Measurements from ENCODE around the gene LTBP1.

Gene LTBP1

GRCh38 chr2:33115728-33116127, 169.0 kb downstream of the LTBP1 start:
- no peaks in the 10 kb centered on the region for H4K20me1 ChIP-seq (ENCODE audit: control insufficient read depth, insufficient read depth, low read depth, low read length)
- H3K79me2 ChIP-seq (ENCODE audit: control insufficient read depth, low read length): no peaks in the 10 kb centered on the region
- H3K4me1 ChIP-seq (ENCODE audit: control insufficient read depth, low read length): no peaks in the 10 kb centered on the region
- H3K27me3 ChIP-seq (ENCODE audit: control insufficient read depth, low read length): no peaks in the 10 kb centered on the region
- H3K9me3 ChIP-seq (ENCODE audit: control insufficient read depth, insufficient read depth, low read length): no peaks in the 10 kb centered on the region
- no peak overlapping the region for H3K27ac ChIP-seq (ENCODE audit: low read depth, low read length)
- peaks cover 64% of the 10 kb centered on the region for H3K36me3 ChIP-seq (ENCODE audit: control insufficient read depth, low read length)
- H3K4me2 ChIP-seq (ENCODE audit: low read length): no peak overlapping the region
- H3F3A ChIP-seq (ENCODE audit: control insufficient read depth, insufficient read depth): no peaks in the 10 kb centered on the region
- H3K9me2 ChIP-seq (replicated peaks; ENCODE audit: control insufficient read depth, low read length): no peaks in the 10 kb centered on the region
- TF ChIP-seq EZH2phosphoT487 (IDR thresholded peaks at IDR 0.05; ENCODE audit: borderline replicate concordance, low read length): no peak
- no peak for TF ChIP-seq CTCF (IDR thresholded peaks at IDR 0.05; ENCODE audit: low read depth, low read length, poor library complexity, severe bottlenecking)
- H3K4me3 ChIP-seq (ENCODE audit: low read length): no peak overlapping the region

GRCh38 chr2:33116799-33117198, 170.0 kb downstream of the LTBP1 start:
- peaks cover 60% of the 10 kb centered on the region for H3K36me3 ChIP-seq (ENCODE audit: control insufficient read depth, low read length)
- no peaks in the 10 kb centered on the region for H3F3A ChIP-seq (ENCODE audit: control insufficient read depth, insufficient read depth)
- H3K9me2 ChIP-seq (replicated peaks; ENCODE audit: control insufficient read depth, low read length): no peaks in the 10 kb centered on the region
- no peak overlapping the region for H3K4me2 ChIP-seq (ENCODE audit: low read length)
- no peak for TF ChIP-seq EZH2phosphoT487 (IDR thresholded peaks at IDR 0.05; ENCODE audit: borderline replicate concordance, low read length)
- TF ChIP-seq CTCF (IDR thresholded peaks at IDR 0.05; ENCODE audit: low read depth, low read length, poor library complexity, severe bottlenecking): no peak
- no peaks in the 10 kb centered on the region for H3K79me2 ChIP-seq (ENCODE audit: control insufficient read depth, low read length)
- no peaks in the 10 kb centered on the region for H4K20me1 ChIP-seq (ENCODE audit: control insufficient read depth, insufficient read depth, low read depth, low read length)
- H3K4me3 ChIP-seq (ENCODE audit: low read length): no peak overlapping the region
- H3K27me3 ChIP-seq (ENCODE audit: control insufficient read depth, low read length): no peaks in the 10 kb centered on the region
- H3K4me1 ChIP-seq (ENCODE audit: control insufficient read depth, low read length): no peaks in the 10 kb centered on the region
- H3K27ac ChIP-seq (ENCODE audit: low read depth, low read length): no peak overlapping the region
- H3K9me3 ChIP-seq (ENCODE audit: control insufficient read depth, insufficient read depth, low read length): no peaks in the 10 kb centered on the region

GRCh38 chr2:33118651-33119050, 171.9 kb downstream of the LTBP1 start:
- H3K9me2 ChIP-seq (replicated peaks; ENCODE audit: control insufficient read depth, low read length): no peaks in the 10 kb centered on the region
- no peaks in the 10 kb centered on the region for H3K4me1 ChIP-seq (ENCODE audit: control insufficient read depth, low read length)
- H4K20me1 ChIP-seq (ENCODE audit: control insufficient read depth, insufficient read depth, low read depth, low read length): no peaks in the 10 kb centered on the region
- no peak overlapping the region for H3K27ac ChIP-seq (ENCODE audit: low read depth, low read length)
- no peaks in the 10 kb centered on the region; the same call in 1 of the 2 replicates for H3K79me2 ChIP-seq (ENCODE audit: control insufficient read depth, low read length)
- no peak for TF ChIP-seq EZH2phosphoT487 (IDR thresholded peaks at IDR 0.05; ENCODE audit: borderline replicate concordance, low read length)
- no peak for TF ChIP-seq CTCF (IDR thresholded peaks at IDR 0.05; ENCODE audit: low read depth, low read length, poor library complexity, severe bottlenecking)
- H3K4me2 ChIP-seq (ENCODE audit: low read length): no peak overlapping the region
- H3K36me3 ChIP-seq (ENCODE audit: control insufficient read depth, low read length): peaks cover 55% of the 10 kb centered on the region
- no peak overlapping the region for H3K4me3 ChIP-seq (ENCODE audit: low read length)
- H3K27me3 ChIP-seq (ENCODE audit: control insufficient read depth, low read length): no peaks in the 10 kb centered on the region
- no peaks in the 10 kb centered on the region for H3F3A ChIP-seq (ENCODE audit: control insufficient read depth, insufficient read depth)
- H3K9me3 ChIP-seq (ENCODE audit: control insufficient read depth, insufficient read depth, low read length): no peaks in the 10 kb centered on the region

All from DOHH2 (cell line).